Endothelial cell of umbilical vein (primary cell): Measurements from ENCODE around the gene MYLK. TPM values are rescaled to one million over a fixed set of nuclear protein-coding genes. Genes with fewer than 3 reads are reported as not detected.

Experiments used
- BruUV-seq: library from RNA; stranded (reverse); fragments of 400-500 nt; replicated peaks from 2 replicates; lab custom pipeline; 2021; lab: Mats Ljungman, UMichigan
- CTCF ChIA-PET: fragments of 300-600, 350-600 bp; sonication (Branson Sonifier 250); formaldehyde crosslinking; loops from one replicate; lab custom pipeline; 2021; ENCODE audit warnings: antibody characterized with exemption, inconsistent platforms; lab: Charles Lee
- POLR2A ChIA-PET: fragments of 300-600, 350-600 bp; sonication (Branson Sonifier 250); formaldehyde crosslinking; loops from one replicate; lab custom pipeline; 2021; ENCODE audit warnings: antibody characterized with exemption, inconsistent platforms; lab: Charles Lee
- DNase-seq: peaks from one replicate; pipeline ENCODE4 v3.0.0-alpha.2; 2011; ENCODE audit warnings: low read depth, low spot score
- FAIRE-seq: peaks from 2 replicates; lab custom pipeline; 2011; peaks lifted over from hg19 to GRCh38; lab: Jason Lieb, UNC
- H2AFZ ChIP-seq: 2 replicates; pipeline ENCODE4 v1.6.0; 2012; ENCODE audit warnings: low read depth, low read length, control low read depth, inconsistent platforms
- H3K27ac ChIP-seq: 2 replicates; pipeline ENCODE4 v1.5.1; 2011; ENCODE audit warnings: low read depth, mild to moderate bottlenecking, control low read depth, low read length, moderate library complexity; ENCODE audit not compliant: insufficient read depth
- H3K27me3 ChIP-seq, 2 experiments: 2 replicates each; pipeline versions ENCODE4 v1.6.0 to v1.6.1; 2011; ENCODE audit warnings: low read length in 2 of 2, mixed read lengths in 1 of 2; ENCODE audit not compliant: control insufficient read depth in 2 of 2, insufficient read depth in 2 of 2
- H3K36me3 ChIP-seq, 2 experiments: 2 replicates in 1 of 2; 3 replicates in 1 of 2; pipeline ENCODE4 v1.5.1; 2011; ENCODE audit warnings: low read length in 2 of 2, mild to moderate bottlenecking in 1 of 2, moderate library complexity in 1 of 2; ENCODE audit not compliant: control insufficient read depth in 2 of 2, insufficient read depth in 2 of 2; ENCODE audit errors: extremely low read depth in 1 of 2
- H3K4me1 ChIP-seq: 3 replicates; pipeline ENCODE4 v1.5.1; 2011; ENCODE audit warnings: mild to moderate bottlenecking, low read length; ENCODE audit not compliant: control insufficient read depth, insufficient read depth; ENCODE audit errors: extremely low read depth
- H3K4me2 ChIP-seq: 2 replicates; pipeline ENCODE4 v1.6.1; 2011; ENCODE audit warnings: low read length, control low read depth, mixed read lengths; ENCODE audit not compliant: insufficient read depth
- H3K4me3 ChIP-seq, 3 experiments: fragments of 200-600 bp in 1 of 3; sonication (generic), shearing (Covaris generic) in 1 of 3; replicated peaks in 1 of 3; 2 replicates each; pipeline ENCODE4 v1.5.1; 2011 to 2016; ENCODE audit warnings: control low read depth in 3 of 3, low read length in 3 of 3, mild to moderate bottlenecking in 2 of 3, inconsistent platforms in 1 of 3, low read depth in 1 of 3, moderate library complexity in 1 of 3; ENCODE audit not compliant: insufficient read depth in 1 of 3
- H3K79me2 ChIP-seq: 2 replicates; pipeline ENCODE4 v1.6.0; 2012; ENCODE audit warnings: low read length, inconsistent platforms; ENCODE audit not compliant: control insufficient read depth, insufficient read depth
- H3K9ac ChIP-seq: replicated peaks from 2 replicates; pipeline ENCODE3; 2011; ENCODE audit warnings: low read length, control low read depth; ENCODE audit not compliant: insufficient read depth; ENCODE audit errors: extremely low read depth
- H3K9me1 ChIP-seq: replicated peaks from 3 replicates; pipeline ENCODE4 v1.6.0; 2011; ENCODE audit warnings: mild to moderate bottlenecking, low read length; ENCODE audit not compliant: control insufficient read depth, insufficient read depth; ENCODE audit errors: extremely low read depth
- H3K9me3 ChIP-seq: replicated peaks from 2 replicates; pipeline ENCODE4 v1.5.1; 2012; ENCODE audit warnings: low read length, inconsistent platforms; ENCODE audit not compliant: control insufficient read depth, insufficient read depth
- H4K20me1 ChIP-seq: replicated peaks from 2 replicates; pipeline ENCODE3; 2011; ENCODE audit warnings: mild to moderate bottlenecking, low read length; ENCODE audit not compliant: control insufficient read depth, insufficient read depth; ENCODE audit errors: extremely low read depth
- CTCF ChIP-seq, 2 donors: IDR thresholded peaks; 1 replicate in 1 of 2; 2 replicates in 1 of 2; pipeline ENCODE4 v1.5.1; 2011; ENCODE audit warnings: low read length in 2 of 2, mild to moderate bottlenecking in 2 of 2, moderate library complexity in 2 of 2, control low read depth in 1 of 2, inconsistent platforms in 1 of 2, low read depth in 1 of 2; ENCODE audit not compliant: insufficient read depth in 1 of 2; ENCODE audit errors: extremely low read depth in 1 of 2
- EZH2 ChIP-seq: IDR thresholded peaks from 2 replicates; pipeline ENCODE4 v1.6.1; 2012; ENCODE audit warnings: borderline replicate concordance, low read depth, mild to moderate bottlenecking, moderate library complexity, low read length, inconsistent platforms; ENCODE audit not compliant: severe bottlenecking
- FOS ChIP-seq: IDR thresholded peaks from 2 replicates; pipeline ENCODE4 v1.6.1; 2011; ENCODE audit warnings: mild to moderate bottlenecking, low read length, moderate library complexity, borderline replicate concordance; ENCODE audit not compliant: insufficient read depth
- GATA2 ChIP-seq: IDR thresholded peaks from 2 replicates; pipeline ENCODE4 v1.7.0; 2011; ENCODE audit warnings: low read depth, mild to moderate bottlenecking, moderate library complexity, mixed read lengths, low read length; ENCODE audit not compliant: insufficient read length, insufficient read depth
- JUN ChIP-seq: IDR thresholded peaks from 2 replicates; pipeline ENCODE4 v1.6.1; 2011; ENCODE audit warnings: borderline replicate concordance, low read depth; ENCODE audit not compliant: insufficient read length, insufficient read depth
- MAX ChIP-seq: IDR thresholded peaks from 2 replicates; pipeline ENCODE4 v1.6.1; 2011; ENCODE audit not compliant: insufficient read depth, insufficient read length
- MYC ChIP-seq: IDR thresholded peaks from one replicate; pipeline ENCODE4 v1.6.1; 2011; ENCODE audit warnings: mild to moderate bottlenecking, low read depth, low read length
- POLR2A ChIP-seq: IDR thresholded peaks from 2 replicates; pipeline ENCODE4 v1.6.1; 2012; ENCODE audit warnings: low read depth, mild to moderate bottlenecking, control low read depth, low read length
- POLR2AphosphoS5 ChIP-seq: IDR thresholded peaks from 2 replicates; pipeline ENCODE4 v1.6.1; 2012; ENCODE audit warnings: low read depth, mild to moderate bottlenecking, control low read depth, low read length, moderate library complexity; ENCODE audit not compliant: insufficient read depth
- dilution Hi-C: fragments of 300-500 bp; cut with MboI; formaldehyde crosslinking; loops from one replicate; pipeline ENCODE4 v1.15.0; 2019; ENCODE audit warnings: low sequenced_read_pairs; ENCODE audit not compliant: extremely low pct_ligation_motif_present
- intact Hi-C: fragments of 100-400 bp; cut with micrococcal nuclease; formaldehyde crosslinking; loops from one replicate; pipeline ENCODE4 v1.10.0; 2022
- polyA plus RNA-seq, 4 experiments: library from polyadenylated mRNA; depleted of rRNA in 3 of 4; stranded (reverse) in 3 of 4; unstranded in 1 of 4; fragments of >200 nt; gene quantifications; 2 replicates each; pipeline versions ENCODE4 v1.2.1 to v1.2.3, GENCODE V29; 2011 to 2012; ENCODE audit warnings: missing spikeins in 1 of 4
- total RNA-seq: library from RNA; stranded (reverse); gene quantifications from 2 replicates; pipeline ENCODE4 v1.2.3, GENCODE V29; 2021

MYLK gene
- total and polyA plus RNA-seq, 2 donors (not counting 3 experiments of a cell fraction or from before 2014, with no cell fraction given) = 10.0 to 22.2 TPM

GRCh38 chr3:123791898-123792297 lies 92.2 kb downstream of the MYLK start:
- no peak overlapping the region for H3K27ac ChIP-seq
- H4K20me1 ChIP-seq = no peaks in the 10 kb centered on the region
- peak; percentile 51 for DNase-seq
- no peaks in the 10 kb centered on the region for H3K9me3 ChIP-seq
- no peaks in the 10 kb centered on the region for H3K9me1 ChIP-seq
- no peak overlapping the region for H2AFZ ChIP-seq
- no peak overlapping the region for H3K4me3 ChIP-seq
- dilution Hi-C loops = no loop called here
- no TSS peak for BruUV-seq
- no peaks in the 10 kb centered on the region for H3K36me3 ChIP-seq
- TF ChIP-seq JUN (no peak), CTCF (IDR thresholded peaks at IDR 0.05; ENCODE audit: extremely low read depth in 1 of 2, insufficient read depth in 1 of 2, low read depth in 1 of 2, low read length in 2 of 2) (no peak), POLR2A (no peak), POLR2AphosphoS5 (no peak), EZH2 (no peak), FOS (no peak), GATA2 (no peak), MYC (no peak), MAX (no peak)
- no peaks in the 10 kb centered on the region for H3K79me2 ChIP-seq
- peaks cover 10% of the 10 kb centered on the region for H3K4me1 ChIP-seq
- no peak overlapping the region for H3K4me2 ChIP-seq
- intact Hi-C loops = no loop called here
- CTCF ChIA-PET = interaction anchor here (2.3 kb wide), 1 partner anchor 8 kb away, joined by 7 read pairs; no protein-coding TSS in a partner anchor
- H3K9ac ChIP-seq = no peak overlapping the region
- peaks cover 3 to 9% of the 10 kb centered on the region in 2 experiments for H3K27me3 ChIP-seq
- no peak for FAIRE-seq
- POLR2A ChIA-PET = no interaction called here
